ENCODE results near the gene LGR4. TPM values are rescaled to one million over a fixed set of nuclear protein-coding genes. Genes with fewer than 3 reads are reported as not detected.

Gene LGR4
- total RNA-seq, 1 donor = 56.1 TPM

DNA sequence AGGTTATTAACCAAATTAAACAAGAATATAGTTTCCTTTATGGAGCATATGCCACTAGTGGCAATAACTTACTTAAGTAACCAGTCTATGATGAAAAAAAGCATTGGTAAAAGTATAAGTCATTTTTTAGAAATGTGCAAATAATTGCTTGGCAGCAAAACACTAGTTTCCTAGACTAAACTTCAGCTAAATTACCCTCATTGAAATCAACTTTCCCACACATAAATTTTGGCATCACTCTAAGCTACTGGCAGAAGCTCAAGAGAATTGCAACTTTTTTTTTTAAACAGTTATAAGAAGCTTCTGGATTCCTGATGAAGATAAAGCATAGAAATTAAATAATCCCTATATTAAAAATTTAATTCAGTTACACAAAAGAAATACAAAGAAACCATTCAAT, 122.1 kb downstream of the LGR4 start:
- Histone ChIP-seq H3K4me1 (ENCODE audit: insufficient read depth, low read length) (peaks cover 21% of the 10 kb centered on the region), H3K27ac (ENCODE audit: low read depth, low read length) (peak overlapping the region; percentile 46), H3K4me2 (ENCODE audit: insufficient read depth, low read length) (no peak overlapping the region), H3K36me3 (ENCODE audit: insufficient read depth, low read length) (peaks cover 8% of the 10 kb centered on the region), H2AFZ (ENCODE audit: low read length) (no peak overlapping the region), H3K9me3 (ENCODE audit: low read depth, low read length) (no peaks in the 10 kb centered on the region), H4K20me1 (ENCODE audit: insufficient read depth, low read length) (no peaks in the 10 kb centered on the region), H3K79me2 (ENCODE audit: insufficient read depth, low read length) (peaks cover 2% of the 10 kb centered on the region), H3K27me3 (ENCODE audit: insufficient read depth, low read length) (no peaks in the 10 kb centered on the region), H3K4me3 (ENCODE audit: insufficient read depth, low read length) (no peak overlapping the region)
- no peak for DNase-seq (ENCODE audit: insufficient read length, low spot score, missing footprints)
- TF ChIP-seq, protein P1, sequence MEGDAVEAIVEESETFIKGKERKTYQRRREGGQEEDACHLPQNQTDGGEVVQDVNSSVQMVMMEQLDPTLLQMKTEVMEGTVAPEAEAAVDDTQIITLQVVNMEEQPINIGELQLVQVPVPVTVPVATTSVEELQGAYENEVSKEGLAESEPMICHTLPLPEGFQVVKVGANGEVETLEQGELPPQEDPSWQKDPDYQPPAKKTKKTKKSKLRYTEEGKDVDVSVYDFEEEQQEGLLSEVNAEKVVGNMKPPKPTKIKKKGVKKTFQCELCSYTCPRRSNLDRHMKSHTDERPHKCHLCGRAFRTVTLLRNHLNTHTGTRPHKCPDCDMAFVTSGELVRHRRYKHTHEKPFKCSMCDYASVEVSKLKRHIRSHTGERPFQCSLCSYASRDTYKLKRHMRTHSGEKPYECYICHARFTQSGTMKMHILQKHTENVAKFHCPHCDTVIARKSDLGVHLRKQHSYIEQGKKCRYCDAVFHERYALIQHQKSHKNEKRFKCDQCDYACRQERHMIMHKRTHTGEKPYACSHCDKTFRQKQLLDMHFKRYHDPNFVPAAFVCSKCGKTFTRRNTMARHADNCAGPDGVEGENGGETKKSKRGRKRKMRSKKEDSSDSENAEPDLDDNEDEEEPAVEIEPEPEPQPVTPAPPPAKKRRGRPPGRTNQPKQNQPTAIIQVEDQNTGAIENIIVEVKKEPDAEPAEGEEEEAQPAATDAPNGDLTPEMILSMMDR (IDR thresholded peaks at IDR 0.05; ENCODE audit: extremely low read depth, low read depth, low read length) = no peak

DNA sequence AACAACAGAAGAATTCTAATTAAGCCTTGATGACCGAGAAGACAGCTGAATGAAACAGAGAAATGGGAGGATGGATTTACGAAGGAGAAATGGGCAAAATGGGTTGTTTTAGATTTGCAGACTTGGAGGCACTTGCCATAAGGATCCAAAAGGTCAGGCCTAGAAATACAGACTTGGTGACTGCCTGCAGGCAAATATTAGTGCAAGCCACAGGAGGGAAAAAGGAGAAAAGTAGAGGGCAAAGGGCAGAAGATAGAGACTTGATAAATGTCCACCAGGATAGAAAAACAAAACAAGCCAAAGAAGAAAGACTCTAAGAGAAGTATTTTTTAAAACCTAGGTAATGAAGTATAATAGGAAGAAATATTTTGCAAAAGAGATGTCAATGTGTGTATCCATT, 122.7 kb downstream of the LGR4 start:
- peaks cover 21% of the 10 kb centered on the region for H3K4me1 ChIP-seq (ENCODE audit: insufficient read depth, low read length)
- TF ChIP-seq, protein P1 (IDR thresholded peaks at IDR 0.05; ENCODE audit: extremely low read depth, low read depth, low read length) = no peak
- DNase-seq (ENCODE audit: insufficient read length, low spot score, missing footprints) = no peak
- no peak overlapping the region for H3K4me2 ChIP-seq (ENCODE audit: insufficient read depth, low read length)
- H3K4me3 ChIP-seq (ENCODE audit: insufficient read depth, low read length) = no peak overlapping the region
- no peaks in the 10 kb centered on the region for H3K9me3 ChIP-seq (ENCODE audit: low read depth, low read length)
- peaks cover 2% of the 10 kb centered on the region for H3K79me2 ChIP-seq (ENCODE audit: insufficient read depth, low read length)
- H3K36me3 ChIP-seq (ENCODE audit: insufficient read depth, low read length) = peaks cover 8% of the 10 kb centered on the region
- no peaks in the 10 kb centered on the region for H3K27me3 ChIP-seq (ENCODE audit: insufficient read depth, low read length)
- H3K27ac ChIP-seq (ENCODE audit: low read depth, low read length) = peak overlapping the region; percentile 34
- no peaks in the 10 kb centered on the region for H4K20me1 ChIP-seq (ENCODE audit: insufficient read depth, low read length)
- H2AFZ ChIP-seq (ENCODE audit: low read length) = no peak overlapping the region

GRCh38 chr11:27348340-27348873, 124.2 kb downstream of the LGR4 start:
- no peaks in the 10 kb centered on the region for H4K20me1 ChIP-seq (ENCODE audit: insufficient read depth, low read length)
- H2AFZ ChIP-seq (ENCODE audit: low read length) = no peak overlapping the region
- peaks cover 2% of the 10 kb centered on the region for H3K79me2 ChIP-seq (ENCODE audit: insufficient read depth, low read length)
- no peaks in the 10 kb centered on the region for H3K27me3 ChIP-seq (ENCODE audit: insufficient read depth, low read length)
- TF ChIP-seq, protein P1 (IDR thresholded peaks at IDR 0.05; ENCODE audit: extremely low read depth, low read depth, low read length) = no peak
- H3K4me1 ChIP-seq (ENCODE audit: insufficient read depth, low read length) = peaks cover 8% of the 10 kb centered on the region
- peaks cover 8% of the 10 kb centered on the region for H3K36me3 ChIP-seq (ENCODE audit: insufficient read depth, low read length)
- peak overlapping the region; percentile 45 for H3K4me2 ChIP-seq (ENCODE audit: insufficient read depth, low read length)
- H3K4me3 ChIP-seq (ENCODE audit: insufficient read depth, low read length) = no peak overlapping the region
- no peak overlapping the region for H3K27ac ChIP-seq (ENCODE audit: low read depth, low read length)
- no peaks in the 10 kb centered on the region for H3K9me3 ChIP-seq (ENCODE audit: low read depth, low read length)
- DNase-seq (ENCODE audit: insufficient read length, low spot score, missing footprints) = no peak

GRCh38 chr11:27347359-27348339, 124.9 kb downstream of the LGR4 start:
- Histone ChIP-seq H3K9me3 (ENCODE audit: low read depth, low read length) (no peaks in the 10 kb centered on the region), H3K79me2 (ENCODE audit: insufficient read depth, low read length) (no peaks in the 10 kb centered on the region), H3K27ac (ENCODE audit: low read depth, low read length) (no peak overlapping the region), H3K4me1 (ENCODE audit: insufficient read depth, low read length) (peaks cover 7% of the 10 kb centered on the region), H4K20me1 (ENCODE audit: insufficient read depth, low read length) (no peaks in the 10 kb centered on the region), H3K4me2 (ENCODE audit: insufficient read depth, low read length) (peak overlapping the region; percentile 45), H3K27me3 (ENCODE audit: insufficient read depth, low read length) (no peaks in the 10 kb centered on the region), H3K36me3 (ENCODE audit: insufficient read depth, low read length) (peaks cover 8% of the 10 kb centered on the region), H3K4me3 (ENCODE audit: insufficient read depth, low read length) (no peak overlapping the region), H2AFZ (ENCODE audit: low read length) (peak overlapping the region; percentile 28)
- no peak for DNase-seq (ENCODE audit: insufficient read length, low spot score, missing footprints)
- TF ChIP-seq, protein P1 (IDR thresholded peaks at IDR 0.05; ENCODE audit: extremely low read depth, low read depth, low read length) = no peak
